HCT116 (cell line): ENCODE measurements around the gene KIF5C. TPM values are rescaled to one million over a fixed set of nuclear protein-coding genes. Genes with fewer than 3 reads are reported as not detected.

Experiments
- ATAC-seq: fragments of 200-7000 bp; cut with Tn5 transposase; 2 replicates; pipeline ENCODE4 v1.9.1; 2020; ENCODE audit warnings: mild to moderate bottlenecking, moderate library complexity
- BruUV-seq: library from RNA; stranded (reverse); fragments of 400-500 nt; replicated peaks from 2 replicates; lab custom pipeline; 2021; lab: Mats Ljungman, UMichigan
- CTCF ChIA-PET: fragments of 300-600 bp; sonication (Branson Sonifier 250); formaldehyde crosslinking; loops from one replicate; lab custom pipeline; 2021; ENCODE audit warnings: antibody characterized with exemption; lab: Charles Lee
- POLR2A ChIA-PET: fragments of 300-600, 350-600 bp; sonication (Branson Sonifier 250); formaldehyde crosslinking; loops from one replicate; lab custom pipeline; 2021; ENCODE audit warnings: antibody characterized with exemption; lab: Charles Lee
- RAD21 ChIA-PET, 2 experiments: fragments of 300-600 bp; sonication (Branson Sonifier 250); formaldehyde crosslinking; loops; one replicate each; lab custom pipeline; 2023; ENCODE audit warnings: low total read pairs in 2 of 2; ENCODE audit not compliant: uncharacterized antibody in 2 of 2, unreplicated experiment in 2 of 2, low non-redundant PET in 1 of 2; lab: Charles Lee
- DNase-seq: peaks from one replicate; pipeline ENCODE4 v3.0.0-alpha.2; 2010; ENCODE audit warnings: low read depth, low spot score
- H2AFZ ChIP-seq: fragments of 200-600 bp; shearing (Covaris generic), sonication (generic); 2 replicates; pipeline ENCODE4 v1.6.1; 2017; ENCODE audit warnings: low read depth, mixed run types, mixed read lengths, antibody characterized with exemption, low read length; ENCODE audit not compliant: poor library complexity, severe bottlenecking
- H3K27ac ChIP-seq: 2 replicates; pipeline ENCODE4 v1.5.1; 2012; ENCODE audit warnings: low read depth, low read length
- H3K27me3 ChIP-seq: fragments of 200-600 bp; sonication (generic); 2 replicates; pipeline ENCODE4 v1.6.1; 2016; ENCODE audit warnings: mixed run types, low read length, mixed read lengths; ENCODE audit not compliant: insufficient read depth
- H3K36me3 ChIP-seq, 2 experiments: fragments of 200-500 bp in 1 of 2; fragments of 200-600 bp in 1 of 2; sonication (Bioruptor generic) in 1 of 2; sonication (generic) in 1 of 2; 2 replicates each; pipeline versions ENCODE4 v1.5.1 to v1.6.1; 2014 to 2016; ENCODE audit warnings: low read length in 2 of 2, inconsistent platforms in 1 of 2, mixed read lengths in 1 of 2, mixed run types in 1 of 2; ENCODE audit not compliant: insufficient read depth in 2 of 2, control insufficient read depth in 1 of 2
- H3K4me1 ChIP-seq, 2 experiments: fragments of 200-600 bp in 1 of 2; sonication (generic) in 1 of 2; 2 replicates each; pipeline versions ENCODE4 v1.5.1 to v1.6.1; 2012 to 2017; ENCODE audit warnings: low read length in 2 of 2, inconsistent platforms in 1 of 2, mild to moderate bottlenecking in 1 of 2, mixed read lengths in 1 of 2, mixed run types in 1 of 2, moderate library complexity in 1 of 2; ENCODE audit not compliant: insufficient read depth in 2 of 2, control insufficient read depth in 1 of 2
- H3K4me2 ChIP-seq: fragments of 200-600 bp; sonication (generic); 2 replicates; pipeline ENCODE4 v1.6.1; 2017; ENCODE audit warnings: mixed run types, low read length, mixed read lengths
- H3K4me3 ChIP-seq, 2 experiments: fragments of 200-600 bp in 1 of 2; sonication (generic) in 1 of 2; replicated peaks in 1 of 2; 2 replicates each; pipeline ENCODE4 v1.5.1; 2011 to 2016; ENCODE audit warnings: low read length in 2 of 2, control low read depth in 1 of 2, low read depth in 1 of 2, mild to moderate bottlenecking in 1 of 2, mixed read lengths in 1 of 2, mixed run types in 1 of 2
- H3K79me2 ChIP-seq: fragments of 200-600 bp; sonication (generic); 2 replicates; pipeline ENCODE4 v1.6.1; 2017; ENCODE audit warnings: mild to moderate bottlenecking, mixed run types, low read length, moderate library complexity, mixed read lengths; ENCODE audit not compliant: insufficient read depth
- H3K9ac ChIP-seq: fragments of 200-600 bp; sonication (generic); 2 replicates; pipeline ENCODE4 v1.6.1; 2016; ENCODE audit warnings: low read length, mixed read lengths
- H3K9me2 ChIP-seq: fragments of 200-600 bp; sonication (generic), shearing (Covaris generic); 2 replicates; pipeline ENCODE4 v1.6.1; 2017; ENCODE audit warnings: mixed run types, mild to moderate bottlenecking, moderate library complexity; ENCODE audit not compliant: insufficient read depth
- H3K9me3 ChIP-seq, 2 experiments: fragments of 200-500 bp in 1 of 2; fragments of 200-600 bp in 1 of 2; sonication (Bioruptor generic) in 1 of 2; sonication (generic) in 1 of 2; 2 replicates each; pipeline ENCODE4 v1.6.1; 2014 to 2017; ENCODE audit warnings: low read length in 2 of 2, mixed read lengths in 2 of 2, inconsistent platforms in 1 of 2, low read depth in 1 of 2, mild to moderate bottlenecking in 1 of 2, mixed run types in 1 of 2, moderate library complexity in 1 of 2; ENCODE audit not compliant: control insufficient read depth in 1 of 2, insufficient read depth in 1 of 2
- H4K20me1 ChIP-seq: fragments of 200-600 bp; sonication (generic), shearing (Covaris generic); 2 replicates; pipeline ENCODE4 v1.6.1; 2017; ENCODE audit warnings: mixed run types, mild to moderate bottlenecking, moderate library complexity; ENCODE audit not compliant: insufficient read depth
- CBX3 ChIP-seq: IDR thresholded peaks from 2 replicates; pipeline ENCODE4 v1.6.1; 2012; ENCODE audit warnings: low read depth
- FOSL1 ChIP-seq: IDR thresholded peaks from 2 replicates; pipeline ENCODE4 v1.6.1; 2012; ENCODE audit warnings: low read depth
- SIN3A ChIP-seq: IDR thresholded peaks from 2 replicates; pipeline ENCODE4 v1.6.1; 2012; ENCODE audit warnings: low read depth
- YY1 ChIP-seq: IDR thresholded peaks from 2 replicates; pipeline ENCODE4 v1.6.1; 2011; ENCODE audit warnings: low read length, low read depth, moderate library complexity, mild to moderate bottlenecking; ENCODE audit not compliant: insufficient replicate concordance; ENCODE audit errors: extremely low read depth
- ZFX ChIP-seq: fragments of 450-650 bp; IDR thresholded peaks from 2 replicates; pipeline ENCODE4 v1.6.1; 2017
- intact Hi-C: fragments of 100-400 bp; cut with micrococcal nuclease; formaldehyde crosslinking; loops from 2 replicates; pipeline ENCODE4 v1.10.0; 2022
- total RNA-seq: library from RNA; stranded (reverse); gene quantifications from one replicate; pipeline ENCODE4 v1.2.1, GENCODE V29; 2021; ENCODE audit not compliant: unreplicated experiment
- TF ChIP-seq, protein P1 (sequence below), 3 experiments: fragments of 200-600 bp in 1 of 3; sonication (generic) in 1 of 3; IDR thresholded peaks in 2 of 3; conservative IDR thresholded peaks in 1 of 3; 2 replicates each; pipeline ENCODE4 v1.5.1; 2012 to 2017; ENCODE audit warnings: low read depth in 2 of 3, low read length in 2 of 3, antibody characterized with exemption in 1 of 3, borderline replicate concordance in 1 of 3, control low read depth in 1 of 3, mild to moderate bottlenecking in 1 of 3, mixed read lengths in 1 of 3, mixed run types in 1 of 3, moderate library complexity in 1 of 3; ENCODE audit not compliant: insufficient read depth in 1 of 3
- TF ChIP-seq, protein P2 (sequence below): IDR thresholded peaks from 2 replicates; pipeline ENCODE4 v1.6.1; 2012

KIF5C gene
- total RNA-seq, 1 experiment from 2014 or later, result 6.5 TPM

DNA sequence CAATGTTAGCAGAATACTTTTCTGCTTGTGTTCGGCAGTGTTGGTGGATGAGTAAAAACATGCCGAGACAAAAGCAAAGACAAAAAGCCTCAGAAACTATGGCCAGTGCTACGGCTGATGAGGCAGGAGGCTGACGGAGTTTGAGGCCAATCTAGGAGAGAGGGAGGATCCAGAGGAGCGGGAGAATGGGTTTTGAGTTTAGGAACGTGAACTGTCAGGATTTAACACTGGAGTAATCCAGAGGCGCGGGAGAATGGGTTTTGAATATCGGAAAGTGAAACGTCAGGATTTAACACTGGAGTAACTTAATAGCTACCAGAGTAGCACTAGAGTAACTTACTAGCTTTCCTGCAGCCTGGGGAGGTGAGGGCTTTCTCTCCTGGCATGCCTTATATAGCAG, 200.8 kb downstream of the KIF5C start:
- no peak for TF ChIP-seq ZFX
- TF ChIP-seq FOSL1, result no peak
- TF ChIP-seq, protein P1, sequence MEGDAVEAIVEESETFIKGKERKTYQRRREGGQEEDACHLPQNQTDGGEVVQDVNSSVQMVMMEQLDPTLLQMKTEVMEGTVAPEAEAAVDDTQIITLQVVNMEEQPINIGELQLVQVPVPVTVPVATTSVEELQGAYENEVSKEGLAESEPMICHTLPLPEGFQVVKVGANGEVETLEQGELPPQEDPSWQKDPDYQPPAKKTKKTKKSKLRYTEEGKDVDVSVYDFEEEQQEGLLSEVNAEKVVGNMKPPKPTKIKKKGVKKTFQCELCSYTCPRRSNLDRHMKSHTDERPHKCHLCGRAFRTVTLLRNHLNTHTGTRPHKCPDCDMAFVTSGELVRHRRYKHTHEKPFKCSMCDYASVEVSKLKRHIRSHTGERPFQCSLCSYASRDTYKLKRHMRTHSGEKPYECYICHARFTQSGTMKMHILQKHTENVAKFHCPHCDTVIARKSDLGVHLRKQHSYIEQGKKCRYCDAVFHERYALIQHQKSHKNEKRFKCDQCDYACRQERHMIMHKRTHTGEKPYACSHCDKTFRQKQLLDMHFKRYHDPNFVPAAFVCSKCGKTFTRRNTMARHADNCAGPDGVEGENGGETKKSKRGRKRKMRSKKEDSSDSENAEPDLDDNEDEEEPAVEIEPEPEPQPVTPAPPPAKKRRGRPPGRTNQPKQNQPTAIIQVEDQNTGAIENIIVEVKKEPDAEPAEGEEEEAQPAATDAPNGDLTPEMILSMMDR (IDR thresholded peaks at IDR 0.05 in 2 of 3, conservative IDR thresholded peaks at IDR 0.05 in 1 of 3; ENCODE audit: borderline replicate concordance in 1 of 3, insufficient read depth in 1 of 3, low read depth in 2 of 3, low read length in 2 of 3), result no peak
- TF ChIP-seq, protein P2, sequence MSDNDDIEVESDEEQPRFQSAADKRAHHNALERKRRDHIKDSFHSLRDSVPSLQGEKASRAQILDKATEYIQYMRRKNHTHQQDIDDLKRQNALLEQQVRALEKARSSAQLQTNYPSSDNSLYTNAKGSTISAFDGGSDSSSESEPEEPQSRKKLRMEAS, result no peak
- TF ChIP-seq YY1, result no peak
- TF ChIP-seq CBX3, result no peak
- no peak for TF ChIP-seq SIN3A
- TF ChIP-seq, all 23 proteins: peak for 0
- DNase-seq (no peak), ATAC-seq (no peak)
- H3K27ac ChIP-seq, result no peak overlapping the region
- ChIA-PET POLR2A (no interaction called here), CTCF (no interaction called here), RAD21 (no interaction called here)
- H3K9me3 ChIP-seq, result no peaks in the 10 kb centered on the region
- intact Hi-C loops, result no loop called here
- H3K79me2 ChIP-seq, result no peaks in the 10 kb centered on the region
- no peak overlapping the region for H3K9ac ChIP-seq
- no peaks in the 10 kb centered on the region for H4K20me1 ChIP-seq
- no TSS peak for BruUV-seq
- H2AFZ ChIP-seq, result no peak overlapping the region
- H3K4me2 ChIP-seq, result no peak overlapping the region
- no peaks in the 10 kb centered on the region for H3K27me3 ChIP-seq
- H3K4me1 ChIP-seq, result no peaks in the 10 kb centered on the region
- no peak overlapping the region for H3K4me3 ChIP-seq
- no peaks in the 10 kb centered on the region for H3K36me3 ChIP-seq
- H3K9me2 ChIP-seq, result no peaks in the 10 kb centered on the region

Other genes with a start within 250 kb of the KIF5C start
- 19.6 TPM for gene EPC2, start 230.5 kb upstream of the KIF5C start, total RNA-seq
- gene LYPD6B, start 163.5 kb downstream of the KIF5C start, total RNA-seq, result 6.1 TPM